ENCODE data around the gene INTS1. TPM values are rescaled to one million over a fixed set of nuclear protein-coding genes. Genes with fewer than 3 reads are reported as not detected.

The INTS1 gene
- total and polyA plus RNA-seq, 2 experiments from 2014 or later = 35.1 to 111 TPM

GRCh38 chr7:1534330-1535099 lies 30.3 kb upstream of the INTS1 start:
- peaks cover 26% of the 10 kb centered on the region for H3K27me3 Mint-ChIP-seq (ENCODE audit: insufficient read depth, low read depth, poor library complexity)
- TF ChIP-seq CTCF (conservative IDR thresholded peaks at IDR 0.05; ENCODE audit: low read depth in 2 of 2) = no peak
- no peak for TF ChIP-seq CREB1 (CRISPR knock-in tag; IDR thresholded peaks at IDR 0.05; ENCODE audit: low read depth)
- TF ChIP-seq ZNF462 (CRISPR knock-in tag; IDR thresholded peaks at IDR 0.05) = no peak
- TF ChIP-seq POLR2AphosphoS5 (IDR thresholded peaks at IDR 0.05; ENCODE audit: low read depth) = no peak
- TF ChIP-seq STAT1 (IDR thresholded peaks at IDR 0.05; ENCODE audit: unreplicated experiment) = no peak
- TF ChIP-seq JUNB (IDR thresholded peaks at IDR 0.05; ENCODE audit: unreplicated experiment) = no peak
- no peak for TF ChIP-seq REST (IDR thresholded peaks at IDR 0.05; ENCODE audit: unreplicated experiment)
- no peak for TF ChIP-seq EZH2 (IDR thresholded peaks at IDR 0.05; ENCODE audit: low read depth, unreplicated experiment)
- no peak for TF ChIP-seq ETS1 (IDR thresholded peaks at IDR 0.05)
- no peak for TF ChIP-seq NANOG (IDR thresholded peaks at IDR 0.05; ENCODE audit: borderline replicate concordance)
- TF ChIP-seq ZNF331 (CRISPR knock-in tag; IDR thresholded peaks at IDR 0.05; ENCODE audit: low read depth) = no peak
- Histone ChIP-seq H3K36me3 (ENCODE audit: insufficient read depth) (no peaks in the 10 kb centered on the region), H2AFZ (no peak overlapping the region), H3F3A (replicated peaks; ENCODE audit: low read depth) (0 out of 2 replicates have a peak, but pooled peaks cover 11% of the 10 kb centered on the region), H3K4me3 (no peak overlapping the region), H4K20me1 (replicated peaks; ENCODE audit: insufficient read depth) (peaks cover 3% of the 10 kb centered on the region; the same call in 1 of the 2 replicates), H3K9me2 (ENCODE audit: insufficient read depth) (no peaks in the 10 kb centered on the region), H3K27me3 (ENCODE audit: insufficient read depth) (no peaks in the 10 kb centered on the region), H3K4me2 (no peak overlapping the region), H3K79me2 (replicated peaks; ENCODE audit: insufficient read depth) (peaks cover 67% of the 10 kb centered on the region), H3K4me1 (ENCODE audit: insufficient read depth) (peaks cover 20% of the 10 kb centered on the region), H3K27ac (ENCODE audit: low read depth) (no peak overlapping the region)
- H3K36me3 Mint-ChIP-seq (ENCODE audit: low read depth) = peaks cover 3% of the 10 kb centered on the region; the same call in 1 of the 3 replicates
- H3K27ac Mint-ChIP-seq = no peak overlapping the region
- ATAC-seq = no peak
- H3K4me1 Mint-ChIP-seq = peaks cover 39% of the 10 kb centered on the region
- no peak for DNase-seq (ENCODE audit: low spot score)
- no peaks in the 10 kb centered on the region for H3K9me3 Mint-ChIP-seq
- no peak overlapping the region for H3K4me3 Mint-ChIP-seq

Measured in GM23338 (cell line).